Trophoblast cell (in vitro differentiated cells and primary cell): ENCODE data around the gene PCNX3.

Experiments used
- DNase-seq, 2 donors: peaks; one replicate each; pipeline ENCODE4 v3.0.0-alpha.2; 2016
- H2AFZ ChIP-seq: 2 replicates; pipeline ENCODE4 v1.6.1; 2013; ENCODE audit warnings: low read length, moderate library complexity, mild to moderate bottlenecking; ENCODE audit not compliant: insufficient read depth, poor library complexity
- H2AK5ac ChIP-seq: 2 replicates; pipeline ENCODE4 v1.6.1; 2013; ENCODE audit warnings: mild to moderate bottlenecking, low read length
- H2BK120ac ChIP-seq: 2 replicates; pipeline ENCODE4 v1.6.1; 2013; ENCODE audit warnings: low read length, mild to moderate bottlenecking, moderate library complexity; ENCODE audit not compliant: insufficient read depth, poor library complexity
- H2BK12ac ChIP-seq: 2 replicates; pipeline ENCODE4 v1.6.1; 2013; ENCODE audit warnings: mild to moderate bottlenecking, low read length, moderate library complexity
- H2BK5ac ChIP-seq: 2 replicates; pipeline ENCODE4 v1.6.1; 2013; ENCODE audit warnings: low read length, low read depth, moderate library complexity, mild to moderate bottlenecking; ENCODE audit not compliant: poor library complexity
- H3K14ac ChIP-seq: 2 replicates; pipeline ENCODE4 v1.6.1; 2013; ENCODE audit warnings: mild to moderate bottlenecking, low read length
- H3K18ac ChIP-seq: 2 replicates; pipeline ENCODE4 v1.6.1; 2013; ENCODE audit warnings: mild to moderate bottlenecking, low read length
- H3K23ac ChIP-seq: 2 replicates; pipeline ENCODE4 v1.6.1; 2013; ENCODE audit warnings: low read length
- H3K27ac ChIP-seq: 2 replicates; pipeline ENCODE4 v1.5.1; 2013; ENCODE audit warnings: low read depth, mild to moderate bottlenecking, inconsistent platforms, low read length, moderate library complexity
- H3K27me3 ChIP-seq: 2 replicates; pipeline ENCODE4 v1.6.1; 2013; ENCODE audit warnings: inconsistent platforms, mild to moderate bottlenecking, low read length, moderate library complexity; ENCODE audit not compliant: insufficient read depth
- H3K36me3 ChIP-seq, 2 experiments: 1 replicate in 1 of 2; 2 replicates in 1 of 2; pipeline ENCODE4 v1.6.1; 2013; ENCODE audit warnings: low read length in 2 of 2, mild to moderate bottlenecking in 2 of 2, moderate library complexity in 1 of 2; ENCODE audit not compliant: insufficient read depth in 2 of 2, control insufficient read depth in 1 of 2
- H3K4ac ChIP-seq: 2 replicates; pipeline ENCODE4 v1.6.1; 2013; ENCODE audit warnings: low read depth, mild to moderate bottlenecking, low read length, moderate library complexity
- H3K4me1 ChIP-seq, 2 experiments: 1 replicate in 1 of 2; 2 replicates in 1 of 2; pipeline ENCODE4 v1.6.1; 2013; ENCODE audit warnings: low read length in 2 of 2, mild to moderate bottlenecking in 2 of 2, moderate library complexity in 1 of 2; ENCODE audit not compliant: insufficient read depth in 2 of 2, control insufficient read depth in 1 of 2
- H3K4me2 ChIP-seq: 2 replicates; pipeline ENCODE4 v1.6.1; 2013; ENCODE audit warnings: inconsistent platforms, mild to moderate bottlenecking, low read length, moderate library complexity
- H3K4me3 ChIP-seq: 2 replicates; pipeline ENCODE4 v1.5.1; 2013; ENCODE audit warnings: mild to moderate bottlenecking, low read depth, low read length, inconsistent platforms
- H3K79me1 ChIP-seq: one replicate; pipeline ENCODE4 v1.6.1; 2013; ENCODE audit warnings: low read length
- H3K79me2 ChIP-seq: 2 replicates; pipeline ENCODE4 v1.6.1; 2013; ENCODE audit warnings: low read length, mild to moderate bottlenecking; ENCODE audit not compliant: control insufficient read depth, insufficient read depth, poor library complexity
- H3K9ac ChIP-seq: 2 replicates; pipeline ENCODE4 v1.6.1; 2013; ENCODE audit warnings: mild to moderate bottlenecking, low read length
- H3K9me3 ChIP-seq: 2 replicates; pipeline ENCODE4 v1.6.1; 2013; ENCODE audit warnings: low read depth, mild to moderate bottlenecking, control low read depth, inconsistent platforms, low read length; ENCODE audit not compliant: insufficient read depth
- H4K12ac ChIP-seq: 2 replicates; pipeline ENCODE4 v1.6.1; 2013; ENCODE audit warnings: low read depth, mild to moderate bottlenecking, low read length, moderate library complexity
- H4K8ac ChIP-seq: 2 replicates; pipeline ENCODE4 v1.6.1; 2013; ENCODE audit warnings: low read depth, mild to moderate bottlenecking, low read length, moderate library complexity
- H4K91ac ChIP-seq: one replicate; pipeline ENCODE4 v1.6.1; 2013; ENCODE audit warnings: low read depth, mild to moderate bottlenecking, low read length, moderate library complexity
- WGBS: extraction: QIAGEN DNeasy Blood & Tissue Kit; methylation state at CpG from one replicate; pipeline ENCODE4 v1.1.7; 2013; ENCODE audit warnings: missing lambda C conversion rate; ENCODE audit not compliant: insufficient read length, insufficient coverage; ENCODE audit errors: extremely low coverage; 5-methylcytosine and 5-hydroxymethylcytosine counted together

The PCNX3 gene

DNA sequence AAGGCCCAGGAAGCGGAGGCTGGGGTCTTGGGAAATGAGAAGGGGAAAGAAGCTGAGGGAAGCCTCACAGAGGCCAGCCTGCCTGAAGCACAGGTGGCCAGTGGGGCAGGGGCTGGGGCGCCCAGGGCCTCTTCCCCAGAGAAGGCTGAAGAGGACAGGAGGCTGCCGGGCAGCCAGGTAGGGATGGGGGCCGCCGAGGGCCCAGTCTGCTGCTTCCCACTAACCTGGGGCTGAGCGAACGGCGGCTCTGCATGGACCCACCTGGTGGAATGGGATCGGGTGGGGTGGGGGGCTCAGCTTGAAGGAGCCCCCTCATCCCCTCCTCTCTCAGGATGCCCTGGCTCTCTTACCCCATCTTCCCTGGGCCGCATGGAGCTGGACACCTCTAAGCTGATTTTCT lies 32.0 kb upstream of the PCNX3 start:
- H3K27me3 ChIP-seq, result no peaks in the 10 kb centered on the region
- H3K4me3 ChIP-seq, result no peak overlapping the region
- no peak overlapping the region for H3K4me2 ChIP-seq
- WGBS, result no CpG with 5 or more reads among the region's 10 CpGs
- no peak overlapping the region for H4K8ac ChIP-seq
- H3K27ac ChIP-seq, result no peak overlapping the region
- H3K36me3 ChIP-seq, result peaks cover 22 to 31% of the 10 kb centered on the region in 2 experiments
- H3K14ac ChIP-seq, result no peak overlapping the region
- H2BK120ac ChIP-seq, result no peak overlapping the region
- peaks cover 0 to 3% of the 10 kb centered on the region in 2 experiments for H3K4me1 ChIP-seq
- no peak for DNase-seq
- H4K91ac ChIP-seq, result no peak overlapping the region
- no peaks in the 10 kb centered on the region for H3K79me2 ChIP-seq
- no peak overlapping the region for H2BK5ac ChIP-seq
- H3K79me1 ChIP-seq, result no peaks in the 10 kb centered on the region
- no peak overlapping the region for H3K9ac ChIP-seq
- no peak overlapping the region for H2BK12ac ChIP-seq
- no peaks in the 10 kb centered on the region for H3K9me3 ChIP-seq
- no peak overlapping the region for H3K23ac ChIP-seq
- H4K12ac ChIP-seq, result no peak overlapping the region
- H2AFZ ChIP-seq, result no peak overlapping the region
- H3K4ac ChIP-seq, result no peak overlapping the region
- no peak overlapping the region for H3K18ac ChIP-seq
- no peak overlapping the region for H2AK5ac ChIP-seq

DNA sequence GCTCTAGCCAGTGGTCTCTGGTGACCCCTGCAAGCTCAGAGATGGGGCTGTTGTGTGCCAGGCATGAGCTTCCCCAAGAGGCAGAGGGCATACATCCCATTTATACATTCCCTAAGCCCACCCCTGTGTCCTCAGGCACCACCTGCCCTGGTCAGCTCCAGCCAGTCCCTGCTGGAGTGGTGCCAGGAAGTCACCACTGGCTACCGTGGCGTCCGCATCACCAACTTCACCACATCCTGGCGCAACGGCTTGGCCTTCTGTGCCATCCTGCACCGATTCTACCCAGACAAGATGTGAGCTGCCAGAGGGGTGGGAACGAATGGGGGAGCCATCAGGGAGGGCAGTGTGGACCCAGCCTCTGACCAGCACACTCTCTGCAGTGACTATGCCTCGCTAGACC lies 31.5 kb upstream of the PCNX3 start:
- peaks cover 22 to 31% of the 10 kb centered on the region in 2 experiments for H3K36me3 ChIP-seq
- H2BK120ac ChIP-seq, result no peak overlapping the region
- H3K9ac ChIP-seq, result no peak overlapping the region
- H3K9me3 ChIP-seq, result no peaks in the 10 kb centered on the region
- no peak overlapping the region for H4K91ac ChIP-seq
- no peak overlapping the region for H3K27ac ChIP-seq
- H2AFZ ChIP-seq, result no peak overlapping the region
- WGBS, result no CpG with 5 or more reads among the region's 8 CpGs
- no peak overlapping the region for H3K4me2 ChIP-seq
- H4K8ac ChIP-seq, result no peak overlapping the region
- no peaks in the 10 kb centered on the region for H3K79me1 ChIP-seq
- no peak overlapping the region for H3K14ac ChIP-seq
- H3K27me3 ChIP-seq, result no peaks in the 10 kb centered on the region
- H3K4me1 ChIP-seq, result peaks cover 0 to 3% of the 10 kb centered on the region in 2 experiments
- no peak overlapping the region for H2BK12ac ChIP-seq
- H2AK5ac ChIP-seq, result no peak overlapping the region
- no peak for DNase-seq
- H3K18ac ChIP-seq, result no peak overlapping the region
- no peak overlapping the region for H2BK5ac ChIP-seq
- H3K4me3 ChIP-seq, result no peak overlapping the region
- H3K23ac ChIP-seq, result no peak overlapping the region
- no peaks in the 10 kb centered on the region for H3K79me2 ChIP-seq
- H3K4ac ChIP-seq, result no peak overlapping the region
- H4K12ac ChIP-seq, result no peak overlapping the region

DNA sequence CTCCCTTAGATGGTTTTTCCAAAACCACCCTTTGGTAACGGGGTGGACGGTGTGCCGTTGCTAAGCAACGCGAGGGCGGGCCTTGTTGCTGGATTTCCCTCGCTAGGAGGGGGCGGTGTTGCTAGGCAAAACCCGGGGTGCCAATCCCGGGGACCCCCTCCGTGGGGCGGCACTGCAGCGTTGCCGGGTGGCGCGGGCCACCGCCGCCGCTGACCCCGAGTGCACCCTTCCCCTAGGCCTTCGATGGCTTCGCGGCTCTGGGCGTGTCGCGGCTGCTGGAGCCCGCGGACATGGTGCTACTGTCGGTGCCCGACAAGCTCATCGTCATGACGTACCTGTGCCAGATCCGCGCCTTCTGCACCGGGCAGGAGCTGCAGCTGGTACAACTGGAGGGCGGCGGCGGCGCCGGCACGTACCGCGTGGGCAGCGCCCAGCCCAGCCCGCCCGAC lies 30.8 kb upstream of the PCNX3 start:
- Histone ChIP-seq H3K79me2 (no peaks in the 10 kb centered on the region), H4K91ac (no peak overlapping the region)
- no peak for DNase-seq

DNA sequence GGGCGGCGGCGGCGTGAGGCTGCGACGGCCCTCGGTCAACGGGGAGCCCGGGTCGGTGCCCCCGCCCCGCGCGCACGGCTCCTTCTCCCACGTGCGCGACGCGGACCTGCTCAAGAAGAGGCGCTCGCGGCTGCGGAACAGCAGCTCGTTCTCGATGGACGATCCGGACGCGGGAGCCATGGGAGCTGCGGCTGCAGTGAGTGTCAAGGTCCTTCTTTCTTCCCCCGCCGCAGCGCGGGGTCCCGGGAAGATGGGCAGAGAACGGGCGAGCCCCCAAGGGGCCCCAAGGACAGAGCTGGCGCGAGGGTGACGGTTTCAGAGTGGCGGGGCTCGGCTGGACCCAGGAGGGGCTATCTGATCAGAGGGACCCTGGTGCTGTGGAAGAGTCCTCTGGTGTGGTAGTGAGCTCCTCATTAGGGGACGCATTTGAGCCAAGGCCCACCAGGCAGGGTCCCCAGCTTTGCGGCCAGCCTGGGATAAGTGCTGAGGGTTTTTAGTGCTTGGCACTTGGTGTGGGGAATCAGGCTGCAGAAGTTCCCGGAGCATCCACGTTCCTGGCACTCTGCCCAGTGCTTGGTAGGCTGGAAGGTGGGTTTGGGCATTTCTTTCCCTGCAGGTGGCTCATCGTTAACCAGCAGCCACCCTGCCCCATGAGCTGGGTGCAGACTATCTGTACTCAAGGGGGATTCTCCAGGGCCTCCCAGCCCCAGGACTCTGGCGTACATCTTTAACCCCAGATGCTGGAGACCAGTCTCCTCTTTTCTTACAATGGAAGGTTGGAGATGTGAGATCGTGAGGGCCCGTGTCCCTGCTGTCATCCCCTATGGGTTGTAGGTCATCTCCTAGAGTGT lies 30.0 kb upstream of the PCNX3 start:
- no peak overlapping the region for H4K8ac ChIP-seq
- no peak overlapping the region for H3K23ac ChIP-seq
- no peaks in the 10 kb centered on the region for H3K4me1 ChIP-seq
- H3K4me2 ChIP-seq, result no peak overlapping the region
- H3K36me3 ChIP-seq, result peaks cover 17 to 23% of the 10 kb centered on the region in 2 experiments
- no peak overlapping the region for H2BK12ac ChIP-seq
- H3K79me1 ChIP-seq, result no peaks in the 10 kb centered on the region
- H4K91ac ChIP-seq, result no peak overlapping the region
- H4K12ac ChIP-seq, result no peak overlapping the region
- no CpG with 5 or more reads among the region's 51 CpGs for WGBS
- no peak for DNase-seq
- no peak overlapping the region for H3K4ac ChIP-seq
- peaks cover 4% of the 10 kb centered on the region for H3K9me3 ChIP-seq
- no peak overlapping the region for H2AFZ ChIP-seq
- H2BK120ac ChIP-seq, result no peak overlapping the region
- H3K9ac ChIP-seq, result no peak overlapping the region
- no peak overlapping the region for H2BK5ac ChIP-seq
- H3K79me2 ChIP-seq, result no peaks in the 10 kb centered on the region
- no peak overlapping the region for H3K4me3 ChIP-seq
- no peak overlapping the region for H3K18ac ChIP-seq
- no peak overlapping the region for H3K27ac ChIP-seq
- H3K27me3 ChIP-seq, result no peaks in the 10 kb centered on the region
- no peak overlapping the region for H3K14ac ChIP-seq
- no peak overlapping the region for H2AK5ac ChIP-seq

More for the DNA sequence above, 30.8 kb upstream of the PCNX3 start:
- no peak overlapping the region for H3K4me3 ChIP-seq
- H3K27me3 ChIP-seq, result no peaks in the 10 kb centered on the region
- no peak overlapping the region for H2BK120ac ChIP-seq
- H3K4ac ChIP-seq, result no peak overlapping the region
- H3K36me3 ChIP-seq, result peaks cover 19 to 25% of the 10 kb centered on the region in 2 experiments
- no peak overlapping the region for H3K4me2 ChIP-seq
- no peak overlapping the region for H2AK5ac ChIP-seq
- peaks cover under 1% of the 10 kb centered on the region for H3K9me3 ChIP-seq
- no peak overlapping the region for H3K23ac ChIP-seq
- no peak overlapping the region for H2BK5ac ChIP-seq
- H4K8ac ChIP-seq, result no peak overlapping the region
- no CpG with 5 or more reads among the region's 46 CpGs for WGBS
- H3K18ac ChIP-seq, result no peak overlapping the region
- peaks cover 0 to 3% of the 10 kb centered on the region in 2 experiments for H3K4me1 ChIP-seq
- H3K79me1 ChIP-seq, result no peaks in the 10 kb centered on the region
- H2AFZ ChIP-seq, result no peak overlapping the region
- H3K27ac ChIP-seq, result no peak overlapping the region
- no peak overlapping the region for H3K9ac ChIP-seq
- H2BK12ac ChIP-seq, result no peak overlapping the region
- H4K12ac ChIP-seq, result no peak overlapping the region
- no peak overlapping the region for H3K14ac ChIP-seq
